ENCODE measurements around the gene GLS.
"Not testable (repeated sequence)": the region's sequence is repeated elsewhere in the genome, so short reads cannot be mapped to it uniquely, and the experiment has no call there.

Gene GLS

DNA sequence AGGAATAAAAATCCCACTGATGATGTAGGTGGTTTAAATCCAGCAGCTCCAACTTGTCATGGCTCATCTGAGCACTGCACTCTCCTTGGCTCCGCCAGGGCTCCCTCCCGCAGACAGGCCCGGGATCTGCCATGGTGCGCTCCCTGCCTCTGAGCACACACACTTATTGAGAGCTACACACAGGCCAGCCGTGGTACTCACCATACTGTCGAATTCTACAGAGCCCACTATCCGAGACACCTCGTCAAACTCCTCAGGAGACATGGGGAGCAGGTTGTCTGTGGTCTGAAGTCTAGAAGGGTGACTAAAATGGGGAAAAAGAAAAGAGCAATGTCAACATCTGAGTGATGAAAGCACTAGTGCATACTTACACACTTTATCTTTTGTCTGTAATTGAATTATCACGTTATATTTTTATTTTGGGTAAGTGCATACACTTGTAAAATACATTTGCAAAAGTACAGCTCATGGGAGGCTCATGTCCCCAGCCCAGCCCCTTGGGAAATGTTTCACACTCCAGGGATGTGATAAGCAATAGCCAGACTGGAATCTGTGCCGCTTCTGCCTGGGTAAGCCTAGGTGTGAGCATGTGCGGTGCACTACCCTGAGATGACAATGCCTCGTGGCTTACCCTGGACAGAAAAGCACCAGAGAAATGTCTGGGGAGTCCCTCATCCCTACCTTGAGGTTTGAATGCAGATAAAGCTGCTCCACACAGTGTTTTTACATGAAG is 94.2 kb downstream of the GLS start:
- DNase-seq = no peak

DNA sequence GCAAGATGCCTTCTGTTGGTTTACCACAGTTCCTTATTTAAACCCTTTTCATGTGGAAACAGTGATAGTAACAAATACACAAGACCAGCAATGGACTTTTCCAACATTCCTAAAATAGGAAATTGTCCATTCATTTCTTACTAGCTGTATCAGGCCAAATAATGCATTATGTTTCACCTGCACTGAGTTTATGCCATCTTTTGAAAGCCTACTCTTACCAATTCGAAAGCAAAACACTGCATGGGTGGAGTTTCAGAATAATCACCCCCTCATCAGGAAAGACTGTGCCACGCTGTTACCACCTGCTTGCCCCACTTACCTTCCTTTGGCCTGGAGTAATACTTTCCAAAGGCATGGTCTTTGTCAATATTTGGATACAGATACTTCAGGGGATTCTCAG is 95.9 kb downstream of the GLS start:
- no peak for DNase-seq

GRCh38 chr2:190977505-190977904 is 96.9 kb downstream of the GLS start:
- DNase-seq = no peak

DNA sequence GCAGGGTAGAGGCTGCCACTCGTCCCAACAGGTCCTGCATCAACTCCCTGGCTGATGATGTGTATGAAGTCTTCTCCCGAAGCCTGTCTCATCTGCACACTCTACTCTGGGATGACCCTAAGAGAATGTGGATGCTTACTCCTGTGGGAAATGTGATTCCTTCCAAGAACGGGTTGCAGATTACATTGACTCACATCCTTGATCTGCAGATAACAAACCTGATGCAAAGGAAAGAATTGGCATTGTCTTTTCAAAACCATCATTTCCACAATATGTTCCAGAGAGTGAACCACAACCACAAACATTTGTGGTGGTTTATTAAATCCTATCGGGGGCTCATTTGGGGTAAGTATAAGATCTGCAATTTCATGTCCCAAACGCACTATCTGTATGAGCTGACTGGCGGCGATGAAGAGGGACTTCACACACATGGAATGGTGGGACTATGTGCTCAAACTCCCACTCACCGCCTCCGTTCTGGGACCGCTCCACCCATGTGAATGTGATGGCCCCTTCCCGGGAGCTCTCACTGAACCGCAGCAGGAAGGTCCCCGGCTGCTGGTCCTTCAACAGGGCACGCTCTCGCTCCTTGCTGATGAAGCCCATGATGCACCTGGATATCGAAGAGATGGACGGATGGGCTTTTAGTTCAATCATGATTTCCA is 97.9 kb downstream of the GLS start:
- DNase-seq = no peak

- DNase-seq = no peak
Observed at GRCh38 chr2:190979906-190980629, 99.4 kb downstream of the GLS start.

DNA sequence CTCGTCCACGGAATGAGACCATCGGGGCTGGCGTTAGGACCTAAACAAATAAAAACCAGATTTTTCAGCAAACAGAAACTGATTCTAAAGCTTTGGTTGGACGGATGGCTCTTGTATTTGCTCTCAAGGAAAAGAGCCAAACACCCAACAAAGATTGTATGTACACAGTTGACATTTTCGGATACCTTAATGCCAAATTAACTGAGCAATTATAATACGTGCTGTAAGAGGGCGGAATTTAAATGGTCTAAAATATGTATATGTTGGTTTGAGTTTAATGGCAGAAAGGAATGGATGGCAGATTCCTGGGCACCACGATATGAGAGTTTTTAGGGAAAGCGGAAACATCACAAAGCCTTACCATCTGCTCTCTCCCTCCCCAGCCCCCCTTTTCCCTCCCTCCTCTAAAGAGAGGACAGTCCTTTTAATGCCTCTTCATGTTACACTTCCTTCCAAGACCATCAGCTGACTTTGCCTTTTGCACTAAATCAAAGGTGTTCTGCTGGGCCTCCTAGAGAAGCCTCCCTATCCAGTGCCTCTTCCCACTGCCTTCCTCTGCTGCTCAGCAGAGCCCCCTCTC is 100.1 kb downstream of the GLS start:
- no peak for DNase-seq

DNA sequence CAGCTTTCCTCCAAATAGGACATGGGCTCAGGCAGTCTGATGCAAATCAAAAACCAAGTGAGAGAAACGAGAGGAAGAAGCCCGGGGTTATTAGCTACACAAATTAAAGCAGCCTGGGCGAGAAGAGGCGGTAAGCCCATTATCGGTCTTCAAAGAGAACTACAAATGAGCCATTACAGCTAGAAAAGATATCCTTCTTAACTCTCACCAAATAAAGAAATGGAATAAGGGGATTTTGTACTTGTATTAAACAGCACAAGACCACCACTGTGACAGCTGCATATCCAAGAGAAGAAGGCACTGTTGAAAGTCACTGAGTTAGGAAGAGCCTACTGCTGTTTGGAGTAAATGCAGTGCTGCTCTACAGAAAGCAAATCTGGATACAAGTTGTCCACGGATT is 100.7 kb downstream of the GLS start:
- no peak for DNase-seq

GRCh38 chr2:190981733-190982132 is 101.1 kb downstream of the GLS start:
- DNase-seq = no peak

GRCh38 chr2:190982262-190983034 is 101.8 kb downstream of the GLS start:
- DNase-seq = no peak

- DNase-seq = no peak
Observed at GRCh38 chr2:190984595-190984994, 104.0 kb downstream of the GLS start.

DNA sequence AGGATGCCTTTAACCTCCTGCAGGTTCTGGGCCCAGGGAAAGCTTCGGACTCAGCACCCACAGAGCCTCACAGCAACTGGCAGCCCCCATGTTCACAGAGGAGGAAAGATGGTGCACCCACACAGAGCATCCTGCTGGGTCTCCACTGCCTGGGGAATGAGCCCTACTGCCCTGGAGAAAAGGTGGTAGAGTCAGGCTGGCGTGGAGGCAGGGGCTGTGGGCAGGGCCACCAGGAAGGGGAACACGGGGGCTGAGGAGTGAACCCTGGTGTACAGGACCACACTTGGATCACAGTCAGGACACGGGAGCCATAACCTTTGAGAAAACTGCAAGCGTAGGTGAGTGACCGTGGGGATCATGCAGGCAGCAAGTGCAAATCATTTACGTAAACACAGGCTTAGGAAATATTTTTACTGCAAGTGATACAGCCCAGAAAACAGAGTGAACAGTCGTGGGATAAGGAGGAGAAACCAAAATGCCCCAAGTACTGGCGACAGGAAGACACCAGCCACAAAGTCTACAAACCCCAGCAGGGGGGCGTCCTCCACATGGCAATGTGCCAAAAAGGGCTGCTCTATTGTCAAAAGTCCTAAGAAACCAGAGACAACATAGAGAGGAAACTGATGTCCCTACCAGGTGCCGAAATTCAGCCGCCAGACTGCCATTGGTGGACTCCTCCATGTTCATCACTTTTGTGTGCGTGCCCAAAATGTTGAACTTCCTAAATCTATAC is 105.8 kb downstream of the GLS start:
- no peak for DNase-seq

DNA sequence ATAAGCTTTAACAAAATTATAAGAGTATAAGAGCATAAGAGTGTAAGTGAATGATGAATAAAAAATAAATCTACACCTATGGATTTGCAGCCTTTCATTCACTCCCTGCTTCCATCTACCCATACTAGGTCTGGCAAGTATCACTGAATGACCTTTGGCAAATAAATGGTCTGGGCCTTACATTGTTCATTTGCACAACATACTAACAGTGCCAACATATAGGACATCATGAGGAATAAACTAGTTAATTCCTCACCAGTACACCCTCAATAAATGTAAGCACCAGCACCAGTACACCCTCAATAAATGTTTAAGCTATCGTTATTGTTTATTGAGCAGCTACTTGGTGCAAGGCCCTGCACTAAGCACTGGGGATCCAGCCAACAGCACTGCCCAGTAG is 106.5 kb downstream of the GLS start:
- DNase-seq = no peak

DNA sequence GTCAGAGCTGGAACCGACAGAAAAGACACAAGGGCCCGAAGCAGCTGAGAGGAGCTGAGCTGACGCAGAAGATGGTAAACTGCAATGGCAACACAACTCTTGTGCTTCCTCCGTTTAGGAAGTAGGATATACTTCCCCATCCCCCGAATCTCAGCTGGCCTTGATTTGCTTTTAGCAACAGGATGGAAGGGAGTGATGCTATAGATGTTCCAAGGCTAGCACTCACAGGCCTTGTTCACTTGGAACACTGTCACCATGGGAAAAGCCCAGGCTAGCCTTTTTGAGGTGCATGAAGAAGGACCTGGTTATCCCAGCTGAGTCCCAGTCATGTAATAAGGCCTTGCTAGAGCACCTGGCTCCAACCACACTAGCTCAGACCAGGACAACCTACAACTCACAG is 107.3 kb downstream of the GLS start:
- no peak for DNase-seq

- DNase-seq = no peak
Observed at GRCh38 chr2:190988910-190989309, 108.3 kb downstream of the GLS start.

- DNase-seq = no peak
Observed at GRCh38 chr2:190990132-190990531, 109.5 kb downstream of the GLS start.

- DNase-seq = no peak
Observed at GRCh38 chr2:190993292-190993643, 112.6 kb downstream of the GLS start.

GRCh38 chr2:190994148-190994547 is 113.5 kb downstream of the GLS start:
- DNase-seq = no peak

DNA sequence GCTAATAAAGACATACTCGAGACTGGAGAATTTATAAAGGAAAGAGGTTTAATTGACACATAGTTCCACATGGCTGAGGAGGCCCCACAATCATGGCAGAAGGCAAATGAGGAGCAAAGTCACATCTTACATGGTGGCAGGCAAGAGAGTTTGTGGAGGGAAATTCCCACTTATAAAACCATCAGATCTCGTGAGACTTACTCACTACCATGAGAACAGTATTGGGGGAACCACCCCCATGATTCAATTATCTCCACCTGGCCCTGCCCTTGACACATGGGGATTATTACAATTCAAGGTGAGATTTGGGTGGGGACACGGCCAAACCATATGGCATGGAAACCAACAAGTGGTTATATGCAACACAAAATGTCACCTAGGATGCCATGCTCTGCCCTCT is 114.7 kb downstream of the GLS start:
- DNase-seq = not testable (repeated sequence)

- no peak for DNase-seq
Observed at GRCh38 chr2:190996338-190996946, 115.8 kb downstream of the GLS start.

GRCh38 chr2:190996947-190997346 is 116.3 kb downstream of the GLS start:
- DNase-seq = no peak

GRCh38 chr2:190997526-190998113 is 117.0 kb downstream of the GLS start:
- no peak for DNase-seq
